HEK293T (cell line): ENCODE measurements around the gene NCOA7.

ENCODE experiments used
- CTBP1 ChIP-seq: fragments of 450-650 bp; IDR thresholded peaks from 2 replicates; pipeline ENCODE4 v1.6.1; 2016; ENCODE audit warnings: borderline replicate concordance
- FOXA1 ChIP-seq: fragments of 450-650 bp; IDR thresholded peaks from 2 replicates; pipeline ENCODE4 v1.6.1; 2016; ENCODE audit warnings: mild to moderate bottlenecking
- FOXK2 ChIP-seq: fragments of 450-650 bp; IDR thresholded peaks from 2 replicates; pipeline ENCODE4 v1.6.1; 2016; ENCODE audit warnings: mild to moderate bottlenecking
- L3MBTL2 ChIP-seq: fragments of 450-650 bp; conservative IDR thresholded peaks from 2 replicates; pipeline ENCODE4 v1.6.1; 2016; ENCODE audit warnings: mild to moderate bottlenecking
- LEF1 ChIP-seq: fragments of 450-650 bp; IDR thresholded peaks from 2 replicates; pipeline ENCODE4 v1.6.1; 2017; ENCODE audit warnings: mild to moderate bottlenecking, borderline replicate concordance
- SP1 ChIP-seq: fragments of 450-650 bp; IDR thresholded peaks from 2 replicates; pipeline ENCODE4 v1.6.1; 2017

DNA sequence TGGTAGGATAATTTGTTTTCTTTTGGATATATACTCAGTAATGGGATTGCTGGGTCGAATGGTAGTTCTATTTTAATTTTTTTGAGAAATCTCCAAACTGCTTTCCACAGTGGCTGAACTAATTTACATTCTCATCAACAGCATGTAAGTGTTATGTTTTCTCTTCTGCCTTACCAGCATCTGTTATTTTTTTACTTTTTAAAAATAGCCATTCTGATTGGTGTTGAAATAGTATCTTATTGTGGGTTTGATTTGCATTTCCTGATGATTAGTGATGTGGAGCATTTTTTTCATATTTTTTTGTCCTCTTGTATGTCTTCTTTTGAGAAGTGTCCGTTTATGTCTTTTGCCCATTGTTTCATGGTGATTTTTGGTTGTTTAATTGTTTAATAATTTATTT lies 177.7 kb downstream of the NCOA7 start:
- no peak for TF ChIP-seq FOXA1
- no peak for TF ChIP-seq FOXK2
- no peak for TF ChIP-seq L3MBTL2
- no peak for TF ChIP-seq LEF1
- TF ChIP-seq SP1, result no peak
- no peak for TF ChIP-seq CTBP1
